Testis (tissue), 3 donors: ENCODE measurements around the gene HGD. TPM values are rescaled to one million over a fixed set of nuclear protein-coding genes. Genes with fewer than 3 reads are reported as not detected.

Experiments
- DNase-seq: peaks from one replicate; pipeline ENCODE4 v3.0.0-alpha.2; 2019
- H3K27ac ChIP-seq, 2 donors: fragments of 200-600 bp; sonication (generic); one replicate each; pipeline ENCODE4 v1.5.1; 2019
- H3K27me3 ChIP-seq: fragments of 200-600 bp; sonication (generic); one replicate; pipeline ENCODE4 v1.5.1; 2019
- H3K36me3 ChIP-seq: fragments of 200-600 bp; sonication (generic); one replicate; pipeline ENCODE4 v1.5.1; 2017; ENCODE audit warnings: low read depth; ENCODE audit errors: missing control alignments
- H3K4me1 ChIP-seq: fragments of 200-600 bp; sonication (generic); one replicate; pipeline ENCODE4 v1.5.1; 2019
- H3K4me3 ChIP-seq, 2 donors: fragments of 200-600 bp; sonication (generic); one replicate each; pipeline ENCODE4 v1.5.1; 2017 to 2019
- H3K9me3 ChIP-seq: fragments of 200-600 bp; sonication (generic); one replicate; pipeline ENCODE4 v1.5.1; 2017
- CTCF ChIP-seq, 3 experiments: fragments of 450-650 bp in 2 of 3; fragments of 200-600 bp in 1 of 3; sonication (generic) in 1 of 3; IDR thresholded peaks; one replicate each; pipeline ENCODE4 v1.5.1; 2016 to 2019; ENCODE audit warnings: antibody characterized with exemption in 3 of 3, mild to moderate bottlenecking in 2 of 3, moderate library complexity in 1 of 3
- POLR2A ChIP-seq: fragments of 450-650 bp; IDR thresholded peaks from one replicate; pipeline ENCODE4 v1.6.1; 2017; ENCODE audit warnings: antibody characterized with exemption, mild to moderate bottlenecking, moderate library complexity
- WGBS, 2 donors: methylation state at CpG; one replicate each; pipeline ENCODE4 v1.1.5; 2018; 5-methylcytosine and 5-hydroxymethylcytosine counted together
- intact Hi-C: fragments of 100-400 bp; cut with DNase I; formaldehyde crosslinking; loops from one replicate; pipeline ENCODE4 v1.15.1; 2023; ENCODE audit warnings: low total_unique reads
- polyA plus RNA-seq: library from polyadenylated mRNA; stranded (reverse); fragments of 350-450 nt; fragmentation: Illumina TruSeq; extraction: RNeasy Lipid Tissue Mini Kit (QIAGEN cat#74804); gene quantifications from one replicate; pipeline ENCODE4 v1.2.3, GENCODE V29; 2014; ENCODE audit warnings: low read depth, low replicate concordance; ENCODE audit not compliant: insufficient read depth
- total RNA-seq, 2 donors: library from RNA; depleted of rRNA; stranded (reverse); fragments of >200 nt; gene quantifications; one replicate each; pipeline ENCODE4 v1.2.3, GENCODE V29; 2016

Gene HGD
- total and polyA plus RNA-seq, 3 donors from 2014 or later = 1.2 to 1.6 (median 1.4) TPM

GRCh38 chr3:120659285-120659684, 22.8 kb downstream of the HGD start:
- TF ChIP-seq CTCF (IDR thresholded peaks at IDR 0.05) (no peak), POLR2A (no peak)
- Histone ChIP-seq H3K4me3 (no peak overlapping the region), H3K36me3 (no peaks in the 10 kb centered on the region), H3K4me1 (no peaks in the 10 kb centered on the region), H3K9me3 (no peaks in the 10 kb centered on the region), H3K27me3 (no peaks in the 10 kb centered on the region), H3K27ac (no peak overlapping the region)
- intact Hi-C loops = no loop called here
- DNase-seq = no peak
- 94 to 100% methylated on average over 1 of the region's 1 CpG for WGBS, 2 donors

GRCh38 chr3:120652896-120653545, 29.0 kb downstream of the HGD start:
- no peak for TF ChIP-seq POLR2A
- no peak for TF ChIP-seq CTCF (IDR thresholded peaks at IDR 0.05)
- H3K27ac ChIP-seq = no peak overlapping the region
- intact Hi-C loops = no loop called here
- no peak overlapping the region for H3K4me3 ChIP-seq
- WGBS, 2 donors = 55 to 91% methylated on average over 2 to 5 of the region's 5 CpGs
- no peaks in the 10 kb centered on the region for H3K27me3 ChIP-seq
- H3K9me3 ChIP-seq = no peaks in the 10 kb centered on the region
- no peaks in the 10 kb centered on the region for H3K36me3 ChIP-seq
- no peaks in the 10 kb centered on the region for H3K4me1 ChIP-seq
- DNase-seq = no peak

- H3K27me3 ChIP-seq = no peaks in the 10 kb centered on the region
- intact Hi-C loops = no loop called here
- no peak for TF ChIP-seq CTCF (IDR thresholded peaks at IDR 0.05)
- TF ChIP-seq POLR2A = no peak
- 78 to 88% methylated on average over 3 of the region's 3 CpGs for WGBS, 2 donors
- DNase-seq = no peak
- no peak overlapping the region for H3K4me3 ChIP-seq
- H3K36me3 ChIP-seq = no peaks in the 10 kb centered on the region
- no peaks in the 10 kb centered on the region for H3K9me3 ChIP-seq
- no peak overlapping the region for H3K27ac ChIP-seq
- no peaks in the 10 kb centered on the region for H3K4me1 ChIP-seq
Measured at GRCh38 chr3:120652281-120652680, 29.8 kb downstream of the HGD start.

- no peaks in the 10 kb centered on the region for H3K27me3 ChIP-seq
- intact Hi-C loops = no loop called here
- no peaks in the 10 kb centered on the region for H3K9me3 ChIP-seq
- DNase-seq = no peak
- no peak overlapping the region for H3K4me3 ChIP-seq
- H3K27ac ChIP-seq = no peak overlapping the region
- no peak for TF ChIP-seq CTCF (IDR thresholded peaks at IDR 0.05)
- TF ChIP-seq POLR2A = no peak
- no peaks in the 10 kb centered on the region for H3K4me1 ChIP-seq
- 83 to 87% methylated on average over 2 of the region's 2 CpGs for WGBS, 2 donors
- H3K36me3 ChIP-seq = no peaks in the 10 kb centered on the region
Measured at GRCh38 chr3:120650311-120650710, 31.7 kb downstream of the HGD start.

GRCh38 chr3:120649830-120650233, 32.2 kb downstream of the HGD start:
- DNase-seq = no peak
- no peaks in the 10 kb centered on the region for H3K9me3 ChIP-seq
- no peak overlapping the region for H3K27ac ChIP-seq
- H3K4me1 ChIP-seq = no peaks in the 10 kb centered on the region
- H3K4me3 ChIP-seq = no peak overlapping the region
- intact Hi-C loops = no loop called here
- H3K27me3 ChIP-seq = no peaks in the 10 kb centered on the region
- H3K36me3 ChIP-seq = no peaks in the 10 kb centered on the region
- TF ChIP-seq CTCF (IDR thresholded peaks at IDR 0.05) (no peak), POLR2A (no peak)
- 64% methylated on average over 3 of the region's 3 CpGs for WGBS, 2 donors
